GM18502 (cell line): ENCODE data around the gene PHOSPHO2.

Source experiments
- ATAC-seq: cut with Tn5 transposase; IDR thresholded peaks from one replicate; pipeline ENCODE4 v1.9.1; 2021; ENCODE audit warnings: mild to moderate bottlenecking; ENCODE audit not compliant: unreplicated experiment, poor library complexity

Gene PHOSPHO2

GRCh38 chr2:169715379-169716237 lies 21.3 kb downstream of the PHOSPHO2 start:
- ATAC-seq = no peak

- no peak for ATAC-seq
Observed at GRCh38 chr2:169716238-169716886, 22.1 kb downstream of the PHOSPHO2 start.

- no peak for ATAC-seq
Observed at GRCh38 chr2:169716938-169717690, 22.8 kb downstream of the PHOSPHO2 start.

GRCh38 chr2:169717691-169718063 lies 23.4 kb downstream of the PHOSPHO2 start:
- ATAC-seq = no peak

- no peak for ATAC-seq
Observed at GRCh38 chr2:169718930-169719504, 24.7 kb downstream of the PHOSPHO2 start.

GRCh38 chr2:169721016-169721415 lies 26.7 kb downstream of the PHOSPHO2 start:
- no peak for ATAC-seq

GRCh38 chr2:169727065-169727464 lies 32.8 kb downstream of the PHOSPHO2 start:
- no peak for ATAC-seq

GRCh38 chr2:169729274-169729605 lies 35.0 kb downstream of the PHOSPHO2 start:
- ATAC-seq = no peak

GRCh38 chr2:169732075-169732474 lies 37.8 kb downstream of the PHOSPHO2 start:
- ATAC-seq = no peak

GRCh38 chr2:169732583-169733358 lies 38.5 kb downstream of the PHOSPHO2 start:
- no peak for ATAC-seq

- peak; percentile 47 for ATAC-seq
Observed at GRCh38 chr2:169734169-169734847, 40.0 kb downstream of the PHOSPHO2 start.

- ATAC-seq = no peak
Observed at GRCh38 chr2:169735623-169736022, 41.4 kb downstream of the PHOSPHO2 start.

GRCh38 chr2:169736902-169737301 lies 42.6 kb downstream of the PHOSPHO2 start:
- no peak for ATAC-seq

GRCh38 chr2:169738566-169739229 lies 44.4 kb downstream of the PHOSPHO2 start:
- ATAC-seq = no peak

- no peak for ATAC-seq
Observed at GRCh38 chr2:169739351-169739750, 45.1 kb downstream of the PHOSPHO2 start.

- no peak for ATAC-seq
Observed at GRCh38 chr2:169743549-169743948, 49.3 kb downstream of the PHOSPHO2 start.

GRCh38 chr2:169746240-169746639 lies 52.0 kb downstream of the PHOSPHO2 start:
- no peak for ATAC-seq

GRCh38 chr2:169748319-169748718 lies 54.0 kb downstream of the PHOSPHO2 start:
- no peak for ATAC-seq
